B cell (primary cell): ENCODE measurements around the gene NMT1. TPM values are rescaled to one million over a fixed set of nuclear protein-coding genes. Genes with fewer than 3 reads are reported as not detected.

Source experiments
- ATAC-seq: fragments of 200-7000 bp; cut with Tn5 transposase; one replicate; pipeline ENCODE4 v1.10.0; 2021; ENCODE audit warnings: low read depth, mild to moderate bottlenecking, moderate number of reproducible peaks, moderate library complexity
- CTCF ChIA-PET: fragments of 350-600 bp; sonication (Branson Sonifier 250); formaldehyde crosslinking; loops from one replicate; lab custom pipeline; 2021; ENCODE audit warnings: antibody characterized with exemption, inconsistent platforms; lab: Charles Lee
- POLR2A ChIA-PET: fragments of 350-600 bp; sonication (Branson Sonifier 250); formaldehyde crosslinking; loops from one replicate; lab custom pipeline; 2021; ENCODE audit warnings: antibody characterized with exemption; lab: Charles Lee
- DNase-seq: peaks from one replicate; pipeline ENCODE4 v3.0.0; 2013
- H2AFZ ChIP-seq: 2 replicates; pipeline ENCODE4 v1.6.1; 2012; ENCODE audit warnings: mild to moderate bottlenecking, low read depth, low read length; ENCODE audit not compliant: insufficient read depth, poor library complexity, severe bottlenecking
- H3K27ac ChIP-seq, 2 donors: 1 replicate in 1 of 2; 2 replicates in 1 of 2; pipeline ENCODE4 v1.5.1; 2012 to 2013; ENCODE audit warnings: low read length in 2 of 2, mild to moderate bottlenecking in 2 of 2, moderate library complexity in 1 of 2
- H3K27me3 ChIP-seq, 4 experiments: fragments of 200-600 bp in 1 of 4; sonication (generic) in 1 of 4; replicated peaks in 1 of 4; 1 replicate in 2 of 4; 2 replicates in 2 of 4; pipeline versions ENCODE4 v1.6.1 to v1.7.0; 2013 to 2016; ENCODE audit warnings: low read length in 3 of 4, mild to moderate bottlenecking in 2 of 4, mixed read lengths in 1 of 4, moderate library complexity in 1 of 4; ENCODE audit not compliant: insufficient read depth in 4 of 4, control insufficient read depth in 3 of 4; ENCODE audit errors: control extremely low read depth in 1 of 4
- H3K36me3 ChIP-seq, 2 experiments: replicated peaks in 1 of 2; 1 replicate in 1 of 2; 2 replicates in 1 of 2; pipeline versions ENCODE4 v1.6.1 to v1.7.1; 2013; ENCODE audit warnings: low read length in 1 of 2; ENCODE audit not compliant: insufficient read depth in 2 of 2, control insufficient read depth in 1 of 2; ENCODE audit errors: control extremely low read depth in 1 of 2, extremely low read depth in 1 of 2
- H3K4me1 ChIP-seq, 2 donors: fragments of 200-600 bp in 1 of 2; sonication (generic) in 1 of 2; 1 replicate in 1 of 2; 2 replicates in 1 of 2; pipeline versions ENCODE4 v1.5.1 to v1.6.1; 2013 to 2017; ENCODE audit warnings: low read length in 2 of 2; ENCODE audit not compliant: control insufficient read depth in 2 of 2, insufficient read depth in 2 of 2
- H3K4me2 ChIP-seq: replicated peaks from 2 replicates; pipeline ENCODE3; 2012; ENCODE audit warnings: mild to moderate bottlenecking, low read depth, low read length; ENCODE audit not compliant: poor library complexity, severe bottlenecking
- H3K4me3 ChIP-seq, 5 experiments: fragments of 200-600 bp in 1 of 5; sonication (generic) in 1 of 5; 1 replicate in 3 of 5; 2 replicates in 2 of 5; pipeline versions ENCODE4 v1.5.1 to v1.7.0; 2011 to 2016; ENCODE audit warnings: low read length in 4 of 5, mild to moderate bottlenecking in 4 of 5, low read depth in 2 of 5, control low read depth in 1 of 5, moderate library complexity in 1 of 5; ENCODE audit not compliant: insufficient read depth in 1 of 5; ENCODE audit errors: control extremely low read depth in 1 of 5, extremely low read depth in 1 of 5
- H3K79me2 ChIP-seq: fragments of 200-600 bp; sonication (generic); one replicate; pipeline ENCODE4 v1.6.0; 2016; ENCODE audit warnings: low read length; ENCODE audit not compliant: control insufficient read depth, insufficient read depth
- H3K9ac ChIP-seq: fragments of 200-600 bp; sonication (generic); 2 replicates; pipeline ENCODE4 v1.6.1; 2017; ENCODE audit warnings: mild to moderate bottlenecking, low read length, moderate library complexity
- H3K9me3 ChIP-seq, 3 donors: one replicate each; pipeline versions ENCODE4 v1.6.1 to v1.7.1; 2013; ENCODE audit warnings: low read length in 2 of 3; ENCODE audit not compliant: control insufficient read depth in 2 of 3, insufficient read depth in 1 of 3; ENCODE audit errors: control extremely low read depth in 1 of 3
- H4K20me1 ChIP-seq: 2 replicates; pipeline ENCODE4 v1.6.0; 2012; ENCODE audit warnings: mild to moderate bottlenecking, low read length; ENCODE audit not compliant: insufficient read depth, control insufficient read depth, poor library complexity, severe bottlenecking
- H3K27ac Mint-ChIP-seq: one replicate; pipeline ENCODE4 v1.8.0; 2021; ENCODE audit warnings: mixed read lengths
- H3K27me3 Mint-ChIP-seq: one replicate; pipeline ENCODE4 v1.8.0; 2021; ENCODE audit warnings: mixed read lengths
- H3K4me1 Mint-ChIP-seq: one replicate; pipeline ENCODE4 v1.8.0; 2021; ENCODE audit warnings: mixed read lengths
- H3K4me3 Mint-ChIP-seq: one replicate; pipeline ENCODE4 v1.8.0; 2021; ENCODE audit warnings: mixed read lengths
- H3K9me3 Mint-ChIP-seq: one replicate; pipeline ENCODE4 v1.8.0; 2022; ENCODE audit warnings: mixed read lengths; ENCODE audit not compliant: insufficient read depth
- EZH2 ChIP-seq: IDR thresholded peaks from 2 replicates; pipeline ENCODE4 v1.6.1; 2012; ENCODE audit warnings: borderline replicate concordance, low read depth, mild to moderate bottlenecking, moderate library complexity, low read length; ENCODE audit not compliant: insufficient read depth, poor library complexity, severe bottlenecking
- WGBS: methylation state at CpG from one replicate; pipeline ENCODE4 v1.1.5; 2013; ENCODE audit warnings: missing lambda C conversion rate; ENCODE audit not compliant: insufficient coverage; 5-methylcytosine and 5-hydroxymethylcytosine counted together
- intact Hi-C: fragments of 100-400 bp; cut with micrococcal nuclease; formaldehyde crosslinking; loops from one replicate; pipeline ENCODE4 v1.10.0; 2022
- polyA plus RNA-seq: library from polyadenylated mRNA; depleted of rRNA; stranded (reverse); fragments of >200 nt; gene quantifications from 2 replicates; pipeline ENCODE4 v1.2.3, GENCODE V29; 2012
- total RNA-seq, 2 donors: library from RNA; stranded (reverse); fragments of 120-200 nt in 1 of 2; gene quantifications; 1 replicate in 1 of 2; 2 replicates in 1 of 2; pipeline versions ENCODE4 v1.2.3 to v1.2.4, GENCODE V29; 2013 to 2022
- TF ChIP-seq, protein P1 (sequence below): fragments of 200-600 bp; IDR thresholded peaks from one replicate; pipeline ENCODE4 v1.8.0; 2022; ENCODE audit warnings: antibody characterized with exemption, mild to moderate bottlenecking

NMT1 gene
- total and polyA plus RNA-seq, 2 donors (not counting 1 experiment from before 2014, with no cell fraction given), result 30.1 to 134 TPM

- H3K27ac ChIP-seq, result no peak overlapping the region
- TF ChIP-seq EZH2, result no peak
- ATAC-seq (no peak), DNase-seq (no peak)
- WGBS, result 100% methylated on average over 7 of the region's 11 CpGs
- POLR2A ChIA-PET, result no interaction called here
- no peaks in the 10 kb centered on the region for H3K27me3 Mint-ChIP-seq
- CTCF ChIA-PET, result interaction anchor here (1.0 kb wide), 1 partner anchor 106 kb away, joined by 3 read pairs; no protein-coding TSS in a partner anchor
- peaks cover 17% of the 10 kb centered on the region for H3K79me2 ChIP-seq
- H3K4me3 ChIP-seq, result no peak overlapping the region
- H3K4me1 Mint-ChIP-seq, result peaks cover 2% of the 10 kb centered on the region
- no peak overlapping the region for H3K27ac Mint-ChIP-seq
- H3K9me3 Mint-ChIP-seq, result no peaks in the 10 kb centered on the region
- H3K27me3 ChIP-seq, result no peaks in the 10 kb centered on the region
- peaks cover 8 to 83% of the 10 kb centered on the region in 2 experiments for H3K36me3 ChIP-seq
- no peaks in the 10 kb centered on the region for H3K9me3 ChIP-seq
- no peak overlapping the region for H3K4me3 Mint-ChIP-seq
- H3K4me1 ChIP-seq, result no peaks in the 10 kb centered on the region
- intact Hi-C loops, result no loop called here
- H3K4me2 ChIP-seq, result no peak overlapping the region
- H3K9ac ChIP-seq, result no peak overlapping the region
- H4K20me1 ChIP-seq, result peaks cover 33% of the 10 kb centered on the region
- H2AFZ ChIP-seq, result no peak overlapping the region
Measured at GRCh38 chr17:45091778-45092425, 30.8 kb downstream of the NMT1 start.

DNA sequence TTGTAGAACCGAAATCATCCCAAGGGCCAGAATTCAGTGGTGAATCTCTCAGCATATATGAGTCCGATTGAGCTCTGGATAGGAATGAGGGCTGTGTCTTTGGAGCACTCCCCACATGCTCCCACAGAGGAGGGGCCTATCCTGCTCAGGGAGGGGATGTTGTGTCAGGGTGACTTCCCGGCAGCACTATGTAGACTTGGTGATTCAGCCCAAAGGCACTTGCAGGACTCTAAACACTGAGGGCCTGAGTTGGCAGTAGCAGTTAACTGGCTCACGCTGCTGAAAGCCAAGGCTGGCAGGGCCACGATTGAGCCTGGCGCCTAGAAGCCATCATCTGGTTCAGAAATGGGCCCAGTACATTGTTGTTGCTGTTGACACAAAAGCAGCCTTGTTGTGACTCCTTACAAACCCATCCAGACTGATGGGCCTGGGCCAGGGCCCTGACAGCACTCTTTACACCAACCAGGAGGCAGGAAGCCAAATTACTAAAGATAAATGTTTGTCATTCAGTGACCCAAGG lies 31.9 kb downstream of the NMT1 start:
- no peak for DNase-seq
- Histone ChIP-seq H3K4me2 (no peak overlapping the region), H3K36me3 (peaks cover 8 to 83% of the 10 kb centered on the region in 2 experiments), H3K9me3 (no peaks in the 10 kb centered on the region), H2AFZ (no peak overlapping the region), H3K79me2 (peaks cover 10% of the 10 kb centered on the region), H4K20me1 (peaks cover 28% of the 10 kb centered on the region), H3K27ac (no peak overlapping the region), H3K27me3 (no peaks in the 10 kb centered on the region), H3K4me1 (no peaks in the 10 kb centered on the region), H3K9ac (no peak overlapping the region), H3K4me3 (no peak overlapping the region)
- Mint-ChIP-seq H3K4me3 (no peak overlapping the region), H3K4me1 (peaks cover 2% of the 10 kb centered on the region), H3K27ac (no peak overlapping the region), H3K9me3 (no peaks in the 10 kb centered on the region), H3K27me3 (no peaks in the 10 kb centered on the region)
- WGBS, result 97% methylated on average over 6 of the region's 6 CpGs
- ATAC-seq, result no peak
- CTCF ChIA-PET, result no interaction called here
- POLR2A ChIA-PET, result no interaction called here
- intact Hi-C loops, result no loop called here
- TF ChIP-seq, protein P1, sequence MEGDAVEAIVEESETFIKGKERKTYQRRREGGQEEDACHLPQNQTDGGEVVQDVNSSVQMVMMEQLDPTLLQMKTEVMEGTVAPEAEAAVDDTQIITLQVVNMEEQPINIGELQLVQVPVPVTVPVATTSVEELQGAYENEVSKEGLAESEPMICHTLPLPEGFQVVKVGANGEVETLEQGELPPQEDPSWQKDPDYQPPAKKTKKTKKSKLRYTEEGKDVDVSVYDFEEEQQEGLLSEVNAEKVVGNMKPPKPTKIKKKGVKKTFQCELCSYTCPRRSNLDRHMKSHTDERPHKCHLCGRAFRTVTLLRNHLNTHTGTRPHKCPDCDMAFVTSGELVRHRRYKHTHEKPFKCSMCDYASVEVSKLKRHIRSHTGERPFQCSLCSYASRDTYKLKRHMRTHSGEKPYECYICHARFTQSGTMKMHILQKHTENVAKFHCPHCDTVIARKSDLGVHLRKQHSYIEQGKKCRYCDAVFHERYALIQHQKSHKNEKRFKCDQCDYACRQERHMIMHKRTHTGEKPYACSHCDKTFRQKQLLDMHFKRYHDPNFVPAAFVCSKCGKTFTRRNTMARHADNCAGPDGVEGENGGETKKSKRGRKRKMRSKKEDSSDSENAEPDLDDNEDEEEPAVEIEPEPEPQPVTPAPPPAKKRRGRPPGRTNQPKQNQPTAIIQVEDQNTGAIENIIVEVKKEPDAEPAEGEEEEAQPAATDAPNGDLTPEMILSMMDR, result no peak
- no peak for TF ChIP-seq EZH2
